ENCODE data around the gene ZSCAN31.
"Not testable (repeated sequence)": the region's sequence is repeated elsewhere in the genome, so short reads cannot be mapped to it uniquely, and the experiment has no call there.

The ZSCAN31 gene

GRCh38 chr6:28311139-28311823 is 24.7 kb downstream of the ZSCAN31 start:
- Histone ChIP-seq H3K4me3 (ENCODE audit: low read length) (no peak overlapping the region), H4K20me1 (ENCODE audit: control insufficient read depth, insufficient read depth, low read depth, low read length) (no peaks in the 10 kb centered on the region), H3K9me2 (replicated peaks; ENCODE audit: control insufficient read depth, low read length) (no peaks in the 10 kb centered on the region), H3K36me3 (ENCODE audit: control insufficient read depth, low read length) (no peaks in the 10 kb centered on the region), H3K9me3 (ENCODE audit: control insufficient read depth, insufficient read depth, low read length) (no peaks in the 10 kb centered on the region; the same call in 1 of the 2 replicates), H3K27me3 (ENCODE audit: control insufficient read depth, low read length) (no peaks in the 10 kb centered on the region), H3K27ac (ENCODE audit: low read depth, low read length) (no peak overlapping the region), H3K4me2 (ENCODE audit: low read length) (no peak overlapping the region), H3K4me1 (ENCODE audit: control insufficient read depth, low read length) (0 out of 2 replicates have a peak, but pooled peaks cover 5% of the 10 kb centered on the region), H3K79me2 (ENCODE audit: control insufficient read depth, low read length) (no peaks in the 10 kb centered on the region), H3F3A (ENCODE audit: control insufficient read depth, insufficient read depth) (no peaks in the 10 kb centered on the region)
- no peak for TF ChIP-seq CTCF (IDR thresholded peaks at IDR 0.05; ENCODE audit: low read depth, low read length, poor library complexity, severe bottlenecking)
- TF ChIP-seq EZH2phosphoT487 (IDR thresholded peaks at IDR 0.05; ENCODE audit: borderline replicate concordance, low read length), result no peak

GRCh38 chr6:28306363-28306762 is 29.6 kb downstream of the ZSCAN31 start:
- not testable (repeated sequence) for H3K4me1 ChIP-seq (ENCODE audit: control insufficient read depth, low read length); H4K20me1 ChIP-seq (ENCODE audit: control insufficient read depth, insufficient read depth, low read depth, low read length); H3K27ac ChIP-seq (ENCODE audit: low read depth, low read length); H3K79me2 ChIP-seq (ENCODE audit: control insufficient read depth, low read length); H3K9me2 ChIP-seq (replicated peaks; ENCODE audit: control insufficient read depth, low read length); H3K27me3 ChIP-seq (ENCODE audit: control insufficient read depth, low read length); H3K9me3 ChIP-seq (ENCODE audit: control insufficient read depth, insufficient read depth, low read length); H3K4me3 ChIP-seq (ENCODE audit: low read length); H3K36me3 ChIP-seq (ENCODE audit: control insufficient read depth, low read length); H3F3A ChIP-seq (ENCODE audit: control insufficient read depth, insufficient read depth); H3K4me2 ChIP-seq (ENCODE audit: low read length)

- Histone ChIP-seq H3K27me3 (ENCODE audit: control insufficient read depth, low read length) (no peaks in the 10 kb centered on the region), H3F3A (ENCODE audit: control insufficient read depth, insufficient read depth) (no peaks in the 10 kb centered on the region), H3K4me1 (ENCODE audit: control insufficient read depth, low read length) (no peaks in the 10 kb centered on the region), H3K9me3 (ENCODE audit: control insufficient read depth, insufficient read depth, low read length) (no peaks in the 10 kb centered on the region), H3K79me2 (ENCODE audit: control insufficient read depth, low read length) (no peaks in the 10 kb centered on the region), H4K20me1 (ENCODE audit: control insufficient read depth, insufficient read depth, low read depth, low read length) (no peaks in the 10 kb centered on the region), H3K4me3 (ENCODE audit: low read length) (no peak overlapping the region), H3K4me2 (ENCODE audit: low read length) (no peak overlapping the region), H3K27ac (ENCODE audit: low read depth, low read length) (no peak overlapping the region), H3K36me3 (ENCODE audit: control insufficient read depth, low read length) (peaks cover 4% of the 10 kb centered on the region; the same call in 1 of the 2 replicates), H3K9me2 (replicated peaks; ENCODE audit: control insufficient read depth, low read length) (no peaks in the 10 kb centered on the region)
- no peak for TF ChIP-seq CTCF (IDR thresholded peaks at IDR 0.05; ENCODE audit: low read depth, low read length, poor library complexity, severe bottlenecking)
- TF ChIP-seq EZH2phosphoT487 (IDR thresholded peaks at IDR 0.05; ENCODE audit: borderline replicate concordance, low read length), result no peak
Measured at GRCh38 chr6:28303570-28303969, 32.4 kb downstream of the ZSCAN31 start.

- H3K9me2 ChIP-seq (replicated peaks; ENCODE audit: control insufficient read depth, low read length), result no peaks in the 10 kb centered on the region
- H4K20me1 ChIP-seq (ENCODE audit: control insufficient read depth, insufficient read depth, low read depth, low read length), result no peaks in the 10 kb centered on the region
- H3K36me3 ChIP-seq (ENCODE audit: control insufficient read depth, low read length), result peaks cover 4% of the 10 kb centered on the region; the same call in 1 of the 2 replicates
- H3K79me2 ChIP-seq (ENCODE audit: control insufficient read depth, low read length), result no peaks in the 10 kb centered on the region
- H3K9me3 ChIP-seq (ENCODE audit: control insufficient read depth, insufficient read depth, low read length), result no peaks in the 10 kb centered on the region
- H3K4me1 ChIP-seq (ENCODE audit: control insufficient read depth, low read length), result no peaks in the 10 kb centered on the region
- no peak overlapping the region for H3K4me3 ChIP-seq (ENCODE audit: low read length)
- H3K27me3 ChIP-seq (ENCODE audit: control insufficient read depth, low read length), result no peaks in the 10 kb centered on the region
- no peak overlapping the region for H3K27ac ChIP-seq (ENCODE audit: low read depth, low read length)
- H3F3A ChIP-seq (ENCODE audit: control insufficient read depth, insufficient read depth), result no peaks in the 10 kb centered on the region
- H3K4me2 ChIP-seq (ENCODE audit: low read length), result no peak overlapping the region
- TF ChIP-seq CTCF (IDR thresholded peaks at IDR 0.05; ENCODE audit: low read depth, low read length, poor library complexity, severe bottlenecking) (no peak), EZH2phosphoT487 (IDR thresholded peaks at IDR 0.05; ENCODE audit: borderline replicate concordance, low read length) (no peak)
Measured at GRCh38 chr6:28296520-28297060, 39.4 kb downstream of the ZSCAN31 start.
